HepG2 (cell line): ENCODE results near the gene PNKP. TPM values are rescaled to one million over a fixed set of nuclear protein-coding genes. Genes with fewer than 3 reads are reported as not detected.

ENCODE experiments used
- AGO1 ChIP-seq: fragments of 200-400 bp; formaldehyde crosslinking; IDR thresholded peaks from 2 replicates; pipeline ENCODE4 v1.6.1; 2017; ENCODE audit warnings: mild to moderate bottlenecking, low read depth, low read length, moderate library complexity; ENCODE audit not compliant: poor library complexity, severe bottlenecking
- ATM ChIP-seq: fragments of 450-650 bp; IDR thresholded peaks from 2 replicates; pipeline ENCODE4 v1.7.1; 2017; ENCODE audit warnings: mild to moderate bottlenecking, borderline replicate concordance
- CBX1 ChIP-seq: IDR thresholded peaks from one replicate; pipeline ENCODE4 v1.6.1; 2016; ENCODE audit warnings: antibody characterized with exemption, low read depth
- DPF2 ChIP-seq: sonication (generic); formaldehyde crosslinking; IDR thresholded peaks from 2 replicates; pipeline ENCODE4 v1.4.0; 2020; ENCODE audit warnings: mild to moderate bottlenecking, low read depth, missing genetic modification reagents, borderline replicate concordance
- HOXA3 ChIP-seq: sonication (generic); formaldehyde crosslinking; IDR thresholded peaks from 2 replicates; pipeline ENCODE4 v1.5.0; 2020; ENCODE audit warnings: missing genetic modification reagents
- HOXD1 ChIP-seq: sonication (generic); formaldehyde crosslinking; IDR thresholded peaks from 2 replicates; pipeline ENCODE4 v1.5.0; 2020; ENCODE audit warnings: missing genetic modification reagents
- NR3C1 ChIP-seq: sonication (generic); formaldehyde crosslinking; IDR thresholded peaks from 2 replicates; pipeline ENCODE4 v1.4.0; 2020; ENCODE audit warnings: missing genetic modification reagents
- POLR2A ChIP-seq, 2 experiments: IDR thresholded peaks; 2 replicates each; pipeline ENCODE4 v1.6.1; 2011; ENCODE audit warnings: low read depth in 2 of 2, low read length in 2 of 2, mild to moderate bottlenecking in 1 of 2, moderate library complexity in 1 of 2; ENCODE audit not compliant: insufficient read depth in 1 of 2
- RCOR2 ChIP-seq: IDR thresholded peaks from 2 replicates; pipeline ENCODE4 v1.6.1; 2016; ENCODE audit warnings: missing biosample characterization, missing genetic modification reagents
- RFXANK ChIP-seq: IDR thresholded peaks from 2 replicates; pipeline ENCODE4 v1.6.1; 2016
- SP1 ChIP-seq, 2 experiments: fragments of 450-650 bp in 1 of 2; sonication (generic) in 1 of 2; formaldehyde crosslinking in 1 of 2; IDR thresholded peaks; 2 replicates each; pipeline versions ENCODE4 v1.4.0 to v1.6.1; 2016 to 2020; ENCODE audit warnings: missing genetic modification reagents in 1 of 2
- SPEN ChIP-seq: sonication (generic); formaldehyde crosslinking; IDR thresholded peaks from 2 replicates; pipeline ENCODE4 v1.5.1; 2020; ENCODE audit warnings: low read depth, mild to moderate bottlenecking, missing genetic modification reagents
- ZBTB38 ChIP-seq: sonication (generic); formaldehyde crosslinking; IDR thresholded peaks from 2 replicates; pipeline ENCODE4 v1.5.1; 2020; ENCODE audit warnings: mild to moderate bottlenecking, missing genetic modification reagents
- ZFP36L1 ChIP-seq: sonication (generic); formaldehyde crosslinking; IDR thresholded peaks from 2 replicates; pipeline ENCODE4 v1.8.0; 2022; ENCODE audit warnings: mild to moderate bottlenecking, missing genetic modification reagents, moderate library complexity
- ZNF101 ChIP-seq: sonication (generic); formaldehyde crosslinking; IDR thresholded peaks from 2 replicates; pipeline ENCODE4 v1.4.0; 2020; ENCODE audit warnings: mild to moderate bottlenecking, low read depth, missing genetic modification reagents, borderline replicate concordance
- ZNF20 ChIP-seq: sonication (generic); formaldehyde crosslinking; IDR thresholded peaks from 2 replicates; pipeline ENCODE4 v1.4.0; 2020; ENCODE audit warnings: mild to moderate bottlenecking, moderate library complexity, missing genetic modification reagents
- ZNF589 ChIP-seq: sonication (generic); formaldehyde crosslinking; conservative IDR thresholded peaks from 2 replicates; pipeline ENCODE4 v1.8.0; 2022; ENCODE audit warnings: mild to moderate bottlenecking, moderate library complexity, missing genetic modification reagents
- ZNF781 ChIP-seq: sonication (generic); formaldehyde crosslinking; IDR thresholded peaks from 2 replicates; pipeline ENCODE4 v1.5.1; 2020; ENCODE audit warnings: borderline replicate concordance, mild to moderate bottlenecking, missing genetic modification reagents; ENCODE audit errors: not compliant biosample characterization
- ZNF878 ChIP-seq: sonication (generic); formaldehyde crosslinking; IDR thresholded peaks from 2 replicates; pipeline ENCODE4 v1.8.1; 2023; ENCODE audit warnings: mild to moderate bottlenecking, missing genetic modification reagents, moderate library complexity
- polyA plus RNA-seq, 8 experiments: library from polyadenylated mRNA; depleted of rRNA in 3 of 8; stranded (reverse) in 7 of 8; unstranded in 1 of 8; fragments of >200 nt; fragmentation: Illumina TruSeq in 4 of 8; extraction: Trizol in 4 of 8; gene quantifications; 2 replicates each; pipeline versions ENCODE4 v1.2.1 to v1.2.3, GENCODE V29; 2011 to 2016; ENCODE audit warnings: low read depth in 4 of 8, missing spikeins in 1 of 8, mixed read lengths in 1 of 8; ENCODE audit not compliant: insufficient read depth in 1 of 8
- total RNA-seq, 5 experiments: library from RNA; depleted of rRNA; stranded (reverse); fragments of >200 nt; fragmentation: Illumina TruSeq; extraction: Trizol; gene quantifications; 2 replicates each; pipeline ENCODE4 v1.2.3, GENCODE V29; 2016; ENCODE audit warnings: low read depth in 1 of 5
- TF ChIP-seq, protein P1 (sequence below): sonication (generic); formaldehyde crosslinking; IDR thresholded peaks from 2 replicates; pipeline ENCODE4 v1.4.0; 2020; ENCODE audit warnings: missing genetic modification reagents
- TF ChIP-seq, protein P2 (sequence below): IDR thresholded peaks from 2 replicates; pipeline ENCODE4 v1.4.0; 2020; ENCODE audit warnings: mild to moderate bottlenecking, missing genetic modification reagents
- TF ChIP-seq, protein P3 (sequence below): IDR thresholded peaks from 2 replicates; pipeline ENCODE4 v1.6.1; 2016; ENCODE audit warnings: missing genetic modification reagents, missing compliant biosample characterization

PNKP gene
- total and polyA plus RNA-seq, 2 of the 13 experiments (the other 11 are each of a cell fraction or from before 2014, with no cell fraction given): 12.7 to 27.1 TPM

DNA sequence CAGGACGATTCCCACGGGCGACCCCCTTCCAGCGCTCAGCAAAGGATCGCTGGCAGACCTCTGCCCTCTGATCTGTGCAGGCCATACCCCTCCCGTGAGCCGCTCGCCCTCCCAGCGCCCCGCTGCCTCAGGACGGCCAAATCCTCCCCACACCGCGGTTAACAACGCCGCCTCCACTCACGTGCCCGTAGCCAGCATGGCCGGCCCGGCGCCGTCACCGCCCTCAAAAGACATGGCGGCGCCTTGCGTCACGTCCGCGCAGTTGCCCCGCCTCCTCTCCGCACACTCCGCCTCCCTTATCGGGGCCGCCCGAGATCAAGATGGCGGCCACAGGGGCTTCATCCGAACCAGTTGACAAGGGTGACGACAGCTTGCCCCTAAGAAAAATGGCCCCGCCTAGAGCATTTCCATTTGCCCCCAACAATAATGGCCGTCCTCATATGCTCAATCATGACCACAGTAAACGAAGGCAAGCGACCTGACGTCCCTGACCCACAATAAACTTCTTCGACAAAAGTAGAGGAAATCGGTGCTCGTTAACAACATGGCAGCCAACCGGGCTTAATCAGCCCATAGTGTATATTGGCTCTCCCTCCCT is 9.1 kb upstream of the PNKP start (continued):
- TF ChIP-seq, protein P1, sequence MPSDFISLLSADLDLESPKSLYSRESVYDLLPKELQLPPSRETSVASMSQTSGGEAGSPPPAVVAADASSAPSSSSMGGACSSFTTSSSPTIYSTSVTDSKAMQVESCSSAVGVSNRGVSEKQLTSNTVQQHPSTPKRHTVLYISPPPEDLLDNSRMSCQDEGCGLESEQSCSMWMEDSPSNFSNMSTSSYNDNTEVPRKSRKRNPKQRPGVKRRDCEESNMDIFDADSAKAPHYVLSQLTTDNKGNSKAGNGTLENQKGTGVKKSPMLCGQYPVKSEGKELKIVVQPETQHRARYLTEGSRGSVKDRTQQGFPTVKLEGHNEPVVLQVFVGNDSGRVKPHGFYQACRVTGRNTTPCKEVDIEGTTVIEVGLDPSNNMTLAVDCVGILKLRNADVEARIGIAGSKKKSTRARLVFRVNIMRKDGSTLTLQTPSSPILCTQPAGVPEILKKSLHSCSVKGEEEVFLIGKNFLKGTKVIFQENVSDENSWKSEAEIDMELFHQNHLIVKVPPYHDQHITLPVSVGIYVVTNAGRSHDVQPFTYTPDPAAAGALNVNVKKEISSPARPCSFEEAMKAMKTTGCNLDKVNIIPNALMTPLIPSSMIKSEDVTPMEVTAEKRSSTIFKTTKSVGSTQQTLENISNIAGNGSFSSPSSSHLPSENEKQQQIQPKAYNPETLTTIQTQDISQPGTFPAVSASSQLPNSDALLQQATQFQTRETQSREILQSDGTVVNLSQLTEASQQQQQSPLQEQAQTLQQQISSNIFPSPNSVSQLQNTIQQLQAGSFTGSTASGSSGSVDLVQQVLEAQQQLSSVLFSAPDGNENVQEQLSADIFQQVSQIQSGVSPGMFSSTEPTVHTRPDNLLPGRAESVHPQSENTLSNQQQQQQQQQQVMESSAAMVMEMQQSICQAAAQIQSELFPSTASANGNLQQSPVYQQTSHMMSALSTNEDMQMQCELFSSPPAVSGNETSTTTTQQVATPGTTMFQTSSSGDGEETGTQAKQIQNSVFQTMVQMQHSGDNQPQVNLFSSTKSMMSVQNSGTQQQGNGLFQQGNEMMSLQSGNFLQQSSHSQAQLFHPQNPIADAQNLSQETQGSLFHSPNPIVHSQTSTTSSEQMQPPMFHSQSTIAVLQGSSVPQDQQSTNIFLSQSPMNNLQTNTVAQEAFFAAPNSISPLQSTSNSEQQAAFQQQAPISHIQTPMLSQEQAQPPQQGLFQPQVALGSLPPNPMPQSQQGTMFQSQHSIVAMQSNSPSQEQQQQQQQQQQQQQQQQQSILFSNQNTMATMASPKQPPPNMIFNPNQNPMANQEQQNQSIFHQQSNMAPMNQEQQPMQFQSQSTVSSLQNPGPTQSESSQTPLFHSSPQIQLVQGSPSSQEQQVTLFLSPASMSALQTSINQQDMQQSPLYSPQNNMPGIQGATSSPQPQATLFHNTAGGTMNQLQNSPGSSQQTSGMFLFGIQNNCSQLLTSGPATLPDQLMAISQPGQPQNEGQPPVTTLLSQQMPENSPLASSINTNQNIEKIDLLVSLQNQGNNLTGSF (CRISPR knock-in tag): no peak
- peak in 1 of 2 experiments; percentile 44; a peak in 2 of 4 replicates for TF ChIP-seq POLR2A (IDR thresholded peaks at IDR 0.05; ENCODE audit: insufficient read depth in 1 of 2, low read depth in 2 of 2, low read length in 2 of 2)
- no peak for TF ChIP-seq ZBTB38
- TF ChIP-seq ZNF101 (CRISPR knock-in tag): 0 out of 2 replicates have a peak, but pooled peaks have one; percentile 19
- TF ChIP-seq HOXD1 (CRISPR knock-in tag): peak; percentile 22; the same call in 1 of the 2 replicates
- TF ChIP-seq, protein P2, sequence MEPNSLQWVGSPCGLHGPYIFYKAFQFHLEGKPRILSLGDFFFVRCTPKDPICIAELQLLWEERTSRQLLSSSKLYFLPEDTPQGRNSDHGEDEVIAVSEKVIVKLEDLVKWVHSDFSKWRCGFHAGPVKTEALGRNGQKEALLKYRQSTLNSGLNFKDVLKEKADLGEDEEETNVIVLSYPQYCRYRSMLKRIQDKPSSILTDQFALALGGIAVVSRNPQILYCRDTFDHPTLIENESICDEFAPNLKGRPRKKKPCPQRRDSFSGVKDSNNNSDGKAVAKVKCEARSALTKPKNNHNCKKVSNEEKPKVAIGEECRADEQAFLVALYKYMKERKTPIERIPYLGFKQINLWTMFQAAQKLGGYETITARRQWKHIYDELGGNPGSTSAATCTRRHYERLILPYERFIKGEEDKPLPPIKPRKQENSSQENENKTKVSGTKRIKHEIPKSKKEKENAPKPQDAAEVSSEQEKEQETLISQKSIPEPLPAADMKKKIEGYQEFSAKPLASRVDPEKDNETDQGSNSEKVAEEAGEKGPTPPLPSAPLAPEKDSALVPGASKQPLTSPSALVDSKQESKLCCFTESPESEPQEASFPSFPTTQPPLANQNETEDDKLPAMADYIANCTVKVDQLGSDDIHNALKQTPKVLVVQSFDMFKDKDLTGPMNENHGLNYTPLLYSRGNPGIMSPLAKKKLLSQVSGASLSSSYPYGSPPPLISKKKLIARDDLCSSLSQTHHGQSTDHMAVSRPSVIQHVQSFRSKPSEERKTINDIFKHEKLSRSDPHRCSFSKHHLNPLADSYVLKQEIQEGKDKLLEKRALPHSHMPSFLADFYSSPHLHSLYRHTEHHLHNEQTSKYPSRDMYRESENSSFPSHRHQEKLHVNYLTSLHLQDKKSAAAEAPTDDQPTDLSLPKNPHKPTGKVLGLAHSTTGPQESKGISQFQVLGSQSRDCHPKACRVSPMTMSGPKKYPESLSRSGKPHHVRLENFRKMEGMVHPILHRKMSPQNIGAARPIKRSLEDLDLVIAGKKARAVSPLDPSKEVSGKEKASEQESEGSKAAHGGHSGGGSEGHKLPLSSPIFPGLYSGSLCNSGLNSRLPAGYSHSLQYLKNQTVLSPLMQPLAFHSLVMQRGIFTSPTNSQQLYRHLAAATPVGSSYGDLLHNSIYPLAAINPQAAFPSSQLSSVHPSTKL (CRISPR knock-in tag): peak; percentile 22; the same call in 1 of the 2 replicates
- TF ChIP-seq HOXA3 (CRISPR knock-in tag): peak; percentile 99
- 0 out of 2 replicates have a peak, but pooled peaks have one; percentile 73 for TF ChIP-seq ZNF589
- no peak for TF ChIP-seq DPF2 (CRISPR knock-in tag)
- TF ChIP-seq CBX1: no peak
- TF ChIP-seq ZNF20: no peak
- TF ChIP-seq NR3C1 (CRISPR knock-in tag): no peak
- no peak for TF ChIP-seq ATM
- TF ChIP-seq ZFP36L1 (CRISPR knock-in tag): no peak
- TF ChIP-seq SPEN (CRISPR knock-in tag): peak; percentile 83
- TF ChIP-seq ZNF781 (CRISPR knock-in tag): no peak
- TF ChIP-seq, protein P3, sequence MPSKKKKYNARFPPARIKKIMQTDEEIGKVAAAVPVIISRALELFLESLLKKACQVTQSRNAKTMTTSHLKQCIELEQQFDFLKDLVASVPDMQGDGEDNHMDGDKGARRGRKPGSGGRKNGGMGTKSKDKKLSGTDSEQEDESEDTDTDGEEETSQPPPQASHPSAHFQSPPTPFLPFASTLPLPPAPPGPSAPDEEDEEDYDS (CRISPR knock-in tag): no peak; the same call in none of the 2 replicates
- no peak for TF ChIP-seq ZNF878 (CRISPR knock-in tag)
- peak; percentile 37 for TF ChIP-seq AGO1
- no peak; the same call in 1 of the 2 replicates for TF ChIP-seq RFXANK (CRISPR knock-in tag)
- TF ChIP-seq SP1 (IDR thresholded peaks at IDR 0.05): no peak
- peak; percentile 88 for TF ChIP-seq SP1 (CRISPR knock-in tag; IDR thresholded peaks at IDR 0.05)
- no peak; the same call in 1 of the 2 replicates for TF ChIP-seq RCOR2 (CRISPR knock-in tag)
